D721Med (cell line): ENCODE data around the gene MRGPRD.
"Not testable (repeated sequence)": the region's sequence is repeated elsewhere in the genome, so short reads cannot be mapped to it uniquely, and the experiment has no call there.

Experiments
- DNase-seq: peaks from one replicate; pipeline ENCODE4 v3.0.0; 2011; ENCODE audit warnings: low spot score; ENCODE audit not compliant: insufficient read length
- FAIRE-seq: peaks from 2 replicates; lab custom pipeline; 2011; peaks lifted over from hg19 to GRCh38; lab: Jason Lieb, UNC
- TF ChIP-seq, protein P1 (sequence below): IDR thresholded peaks from 2 replicates; pipeline ENCODE4 v1.5.1; 2012; ENCODE audit warnings: mild to moderate bottlenecking, control low read depth; ENCODE audit not compliant: insufficient read depth; ENCODE audit errors: missing control alignments

Gene MRGPRD

DNA sequence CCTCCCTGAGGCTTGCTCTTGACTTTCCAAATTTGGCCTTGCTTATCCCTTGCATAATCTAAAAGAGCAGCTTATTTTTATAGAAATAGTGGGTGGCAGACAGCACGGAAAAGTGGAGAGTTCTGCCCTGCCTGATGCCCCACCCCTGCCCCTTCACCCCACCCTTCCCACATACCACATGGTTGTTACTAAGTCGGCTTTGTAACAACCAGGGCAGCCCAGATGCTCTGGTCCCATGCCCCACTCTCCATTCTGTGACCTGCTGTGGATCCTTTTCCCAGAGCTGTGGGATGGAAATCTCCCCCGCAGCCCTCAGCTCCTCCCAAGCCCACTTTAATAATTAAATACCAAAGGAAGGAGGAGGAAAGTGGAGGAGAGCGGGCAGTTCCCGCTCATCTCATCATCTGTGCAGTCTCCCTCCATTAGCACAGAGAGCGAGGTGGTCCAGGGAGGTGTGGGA is 21.4 kb upstream of the MRGPRD start:
- TF ChIP-seq, protein P1, sequence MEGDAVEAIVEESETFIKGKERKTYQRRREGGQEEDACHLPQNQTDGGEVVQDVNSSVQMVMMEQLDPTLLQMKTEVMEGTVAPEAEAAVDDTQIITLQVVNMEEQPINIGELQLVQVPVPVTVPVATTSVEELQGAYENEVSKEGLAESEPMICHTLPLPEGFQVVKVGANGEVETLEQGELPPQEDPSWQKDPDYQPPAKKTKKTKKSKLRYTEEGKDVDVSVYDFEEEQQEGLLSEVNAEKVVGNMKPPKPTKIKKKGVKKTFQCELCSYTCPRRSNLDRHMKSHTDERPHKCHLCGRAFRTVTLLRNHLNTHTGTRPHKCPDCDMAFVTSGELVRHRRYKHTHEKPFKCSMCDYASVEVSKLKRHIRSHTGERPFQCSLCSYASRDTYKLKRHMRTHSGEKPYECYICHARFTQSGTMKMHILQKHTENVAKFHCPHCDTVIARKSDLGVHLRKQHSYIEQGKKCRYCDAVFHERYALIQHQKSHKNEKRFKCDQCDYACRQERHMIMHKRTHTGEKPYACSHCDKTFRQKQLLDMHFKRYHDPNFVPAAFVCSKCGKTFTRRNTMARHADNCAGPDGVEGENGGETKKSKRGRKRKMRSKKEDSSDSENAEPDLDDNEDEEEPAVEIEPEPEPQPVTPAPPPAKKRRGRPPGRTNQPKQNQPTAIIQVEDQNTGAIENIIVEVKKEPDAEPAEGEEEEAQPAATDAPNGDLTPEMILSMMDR, result no peak
- DNase-seq (no peak), FAIRE-seq (no peak)

GRCh38 chr11:69001243-69002081 is 20.7 kb upstream of the MRGPRD start:
- FAIRE-seq (no peak), DNase-seq (no peak)
- TF ChIP-seq, protein P1, result no peak

- no peak for DNase-seq
- FAIRE-seq, result no peak
- TF ChIP-seq, protein P1, result no peak
Observed at GRCh38 chr11:69000831-69001242, 20.1 kb upstream of the MRGPRD start.

- FAIRE-seq (no peak), DNase-seq (no peak)
- TF ChIP-seq, protein P1, result no peak
Observed at GRCh38 chr11:69000391-69000790, 19.6 kb upstream of the MRGPRD start.

GRCh38 chr11:68999748-69000355 is 19.1 kb upstream of the MRGPRD start:
- DNase-seq, FAIRE-seq: not testable (repeated sequence)

- FAIRE-seq (no peak), DNase-seq (no peak)
- TF ChIP-seq, protein P1, result no peak
Observed at GRCh38 chr11:68999093-68999747, 18.4 kb upstream of the MRGPRD start.

- TF ChIP-seq, protein P1, result no peak
- no peak for FAIRE-seq
- DNase-seq, result no peak
Observed at GRCh38 chr11:68998390-68998911, 17.7 kb upstream of the MRGPRD start.
